ENCODE results near the gene GPR141. TPM values are rescaled to one million over a fixed set of nuclear protein-coding genes. Genes with fewer than 3 reads are reported as not detected.

The GPR141 gene
- total and polyA plus RNA-seq, 2 donors (not counting 3 experiments of a cell fraction or from before 2014, with no cell fraction given): not detected

DNA sequence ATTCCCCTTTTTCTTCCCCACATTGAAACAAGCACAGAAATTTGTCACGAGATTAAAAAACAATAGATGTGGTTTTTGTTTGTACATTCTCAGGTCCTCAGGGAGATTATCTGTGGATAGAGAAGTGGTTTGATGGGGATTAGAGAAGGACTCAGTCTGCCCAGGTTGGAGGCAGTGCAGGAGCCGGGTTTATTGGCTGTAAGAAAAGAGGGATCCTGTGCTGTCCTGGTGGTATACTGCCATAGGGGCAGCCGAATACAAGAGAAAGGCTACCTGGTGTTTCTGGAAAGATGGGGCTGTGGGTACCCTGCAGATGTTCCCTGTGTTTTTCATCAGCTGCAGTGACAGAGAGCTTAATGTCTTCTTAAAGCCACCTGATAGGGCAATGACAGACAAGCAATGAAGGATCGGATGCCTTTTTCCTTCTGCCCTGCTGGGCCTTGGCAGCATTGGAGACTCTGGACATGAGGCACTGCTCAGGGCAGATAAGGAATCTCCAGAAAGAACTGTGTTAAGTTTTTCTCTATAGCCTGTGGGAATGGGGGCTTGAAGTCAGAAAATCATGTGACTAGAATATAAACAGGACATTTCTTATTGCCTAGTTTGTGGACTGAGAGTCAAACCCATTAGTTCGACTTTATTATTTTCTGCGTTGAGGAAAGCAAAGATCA lies 18.1 kb upstream of the GPR141 start:
- no peak for FAIRE-seq
- no peaks in the 10 kb centered on the region for H3K9me1 ChIP-seq (replicated peaks; ENCODE audit: control insufficient read depth, extremely low read depth, insufficient read depth, low read length)
- intact Hi-C loops (cut with micrococcal nuclease): no loop called here

More for the DNA sequence above, 18.1 kb upstream of the GPR141 start:
- ChIA-PET CTCF (no interaction called here), POLR2A (no interaction called here)
- Histone ChIP-seq H3K36me3 (ENCODE audit: control insufficient read depth in 2 of 2, extremely low read depth in 1 of 2, insufficient read depth in 2 of 2, low read length in 2 of 2) (no peaks in the 10 kb centered on the region), H3K4me1 (ENCODE audit: control insufficient read depth, extremely low read depth, insufficient read depth, low read length) (no peaks in the 10 kb centered on the region), H3K79me2 (ENCODE audit: control insufficient read depth, insufficient read depth, low read length) (no peaks in the 10 kb centered on the region), H2AFZ (ENCODE audit: low read depth, low read length) (no peak overlapping the region), H3K4me3 (replicated peaks in 1 of 3; ENCODE audit: insufficient read depth in 1 of 3, low read depth in 1 of 3, low read length in 3 of 3) (no peak overlapping the region), H4K20me1 (replicated peaks; ENCODE audit: control insufficient read depth, extremely low read depth, insufficient read depth, low read length) (no peaks in the 10 kb centered on the region), H3K9ac (replicated peaks; ENCODE audit: extremely low read depth, insufficient read depth, low read length) (no peak overlapping the region), H3K27ac (ENCODE audit: insufficient read depth, low read depth, low read length) (no peak overlapping the region), H3K9me3 (replicated peaks; ENCODE audit: control insufficient read depth, insufficient read depth, low read length) (no peaks in the 10 kb centered on the region), H3K27me3 (ENCODE audit: control insufficient read depth in 2 of 2, insufficient read depth in 2 of 2, low read length in 2 of 2) (no peaks in the 10 kb centered on the region), H3K4me2 (ENCODE audit: insufficient read depth, low read length) (no peak overlapping the region)
- dilution Hi-C loops (cut with MboI; ENCODE audit: extremely low pct_ligation_motif_present, low sequenced_read_pairs): no loop called here
- DNase-seq (ENCODE audit: low read depth, low spot score): no peak
- TF ChIP-seq POLR2AphosphoS5 (IDR thresholded peaks at IDR 0.05; ENCODE audit: insufficient read depth, low read depth, low read length) (no peak), EZH2 (IDR thresholded peaks at IDR 0.05; ENCODE audit: borderline replicate concordance, low read depth, low read length, severe bottlenecking) (no peak), POLR2A (IDR thresholded peaks at IDR 0.05; ENCODE audit: low read depth, low read length) (no peak), MAX (IDR thresholded peaks at IDR 0.05; ENCODE audit: insufficient read depth, insufficient read length) (no peak), FOS (IDR thresholded peaks at IDR 0.05; ENCODE audit: borderline replicate concordance, insufficient read depth, low read length) (no peak), GATA2 (IDR thresholded peaks at IDR 0.05; ENCODE audit: insufficient read depth, insufficient read length, low read depth, low read length) (no peak), MYC (IDR thresholded peaks at IDR 0.05; ENCODE audit: low read depth, low read length) (no peak), JUN (IDR thresholded peaks at IDR 0.05; ENCODE audit: borderline replicate concordance, insufficient read depth, insufficient read length, low read depth) (no peak)
- TF ChIP-seq, protein P1, sequence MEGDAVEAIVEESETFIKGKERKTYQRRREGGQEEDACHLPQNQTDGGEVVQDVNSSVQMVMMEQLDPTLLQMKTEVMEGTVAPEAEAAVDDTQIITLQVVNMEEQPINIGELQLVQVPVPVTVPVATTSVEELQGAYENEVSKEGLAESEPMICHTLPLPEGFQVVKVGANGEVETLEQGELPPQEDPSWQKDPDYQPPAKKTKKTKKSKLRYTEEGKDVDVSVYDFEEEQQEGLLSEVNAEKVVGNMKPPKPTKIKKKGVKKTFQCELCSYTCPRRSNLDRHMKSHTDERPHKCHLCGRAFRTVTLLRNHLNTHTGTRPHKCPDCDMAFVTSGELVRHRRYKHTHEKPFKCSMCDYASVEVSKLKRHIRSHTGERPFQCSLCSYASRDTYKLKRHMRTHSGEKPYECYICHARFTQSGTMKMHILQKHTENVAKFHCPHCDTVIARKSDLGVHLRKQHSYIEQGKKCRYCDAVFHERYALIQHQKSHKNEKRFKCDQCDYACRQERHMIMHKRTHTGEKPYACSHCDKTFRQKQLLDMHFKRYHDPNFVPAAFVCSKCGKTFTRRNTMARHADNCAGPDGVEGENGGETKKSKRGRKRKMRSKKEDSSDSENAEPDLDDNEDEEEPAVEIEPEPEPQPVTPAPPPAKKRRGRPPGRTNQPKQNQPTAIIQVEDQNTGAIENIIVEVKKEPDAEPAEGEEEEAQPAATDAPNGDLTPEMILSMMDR (IDR thresholded peaks at IDR 0.05; ENCODE audit: extremely low read depth in 1 of 2, insufficient read depth in 1 of 2, low read depth in 1 of 2, low read length in 2 of 2): no peak
- BruUV-seq (replicated peaks): no TSS peak
